Measurements from ENCODE around the gene CRTAC1. TPM values are rescaled to one million over a fixed set of nuclear protein-coding genes. Genes with fewer than 3 reads are reported as not detected.

The CRTAC1 gene
- total RNA-seq, 2 experiments from 2014 or later = not detected

- Mint-ChIP-seq H3K4me3 (no peak overlapping the region), H3K9me3 (no peaks in the 10 kb centered on the region), H3K36me3 (ENCODE audit: low read depth) (no peaks in the 10 kb centered on the region), H3K27me3 (peaks cover 9% of the 10 kb centered on the region), H3K4me1 (no peaks in the 10 kb centered on the region), H3K27ac (no peak overlapping the region)
- POLR2A ChIA-PET = no interaction called here
- no peak for DNase-seq
- CTCF ChIA-PET = no interaction called here
These were observed 137.5 kb downstream of the CRTAC1 start for GRCh38 chr10:97892939-97893338.

GRCh38 chr10:97892506-97892905 lies 137.9 kb downstream of the CRTAC1 start:
- POLR2A ChIA-PET = no interaction called here
- Mint-ChIP-seq H3K4me3 (no peak overlapping the region), H3K27me3 (peaks cover 9% of the 10 kb centered on the region), H3K36me3 (ENCODE audit: low read depth) (no peaks in the 10 kb centered on the region), H3K9me3 (no peaks in the 10 kb centered on the region), H3K27ac (no peak overlapping the region), H3K4me1 (no peaks in the 10 kb centered on the region)
- DNase-seq = no peak
- CTCF ChIA-PET = no interaction called here

DNA sequence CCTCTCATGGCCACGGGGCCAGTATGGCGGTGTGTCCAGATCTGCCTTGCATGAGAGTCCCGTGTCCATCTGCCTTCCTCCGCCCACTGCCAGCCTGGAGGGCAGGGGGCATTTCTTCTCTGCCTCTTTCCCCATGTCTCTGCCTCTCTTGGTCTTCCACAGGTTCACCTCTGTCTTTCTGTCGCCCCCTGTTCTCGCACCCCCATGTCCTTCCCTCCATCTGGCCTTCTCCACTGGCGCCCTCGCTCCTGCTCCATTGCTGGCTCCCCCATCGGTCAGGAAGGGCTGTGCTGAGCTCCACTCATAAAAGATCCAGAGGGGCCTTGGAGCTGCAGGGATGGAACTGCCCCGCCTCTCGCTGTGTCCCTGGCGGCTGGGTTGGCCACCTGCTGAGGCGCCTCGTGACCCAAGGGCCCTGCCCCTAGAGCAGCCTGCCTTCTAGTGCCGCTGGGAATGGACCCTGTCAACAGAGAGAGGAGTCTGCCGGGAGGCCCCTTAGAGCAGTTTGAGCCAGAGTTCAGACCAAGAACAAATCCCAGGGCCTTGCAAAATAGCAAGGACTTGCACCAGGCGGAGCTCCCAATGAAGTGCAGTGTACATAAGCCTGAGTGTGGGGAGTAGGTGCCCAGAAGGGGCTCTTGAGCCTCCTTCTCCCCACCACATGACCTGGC lies 138.8 kb downstream of the CRTAC1 start:
- H3K36me3 Mint-ChIP-seq (ENCODE audit: low read depth) = no peaks in the 10 kb centered on the region
- H3K4me1 Mint-ChIP-seq = no peaks in the 10 kb centered on the region
- no peak for DNase-seq
- ChIA-PET POLR2A (no interaction called here), CTCF (no interaction called here)
- no peaks in the 10 kb centered on the region for H3K9me3 Mint-ChIP-seq
- peaks cover 9% of the 10 kb centered on the region for H3K27me3 Mint-ChIP-seq
- no peak overlapping the region for H3K4me3 Mint-ChIP-seq
- no peak overlapping the region for H3K27ac Mint-ChIP-seq

GRCh38 chr10:97889461-97890265 lies 140.8 kb downstream of the CRTAC1 start:
- no peaks in the 10 kb centered on the region for H3K36me3 Mint-ChIP-seq (ENCODE audit: low read depth)
- peaks cover 9% of the 10 kb centered on the region for H3K27me3 Mint-ChIP-seq
- H3K4me3 Mint-ChIP-seq = no peak overlapping the region
- ChIA-PET CTCF (interaction anchor here (0.5 kb wide), 1 partner anchor 17 kb away, joined by 4 read pairs; no protein-coding TSS in a partner anchor), POLR2A (no interaction called here)
- H3K27ac Mint-ChIP-seq = no peak overlapping the region
- no peaks in the 10 kb centered on the region for H3K4me1 Mint-ChIP-seq
- DNase-seq = no peak
- H3K9me3 Mint-ChIP-seq = no peaks in the 10 kb centered on the region

GRCh38 chr10:97888641-97889262 lies 141.7 kb downstream of the CRTAC1 start:
- no peak overlapping the region for H3K27ac Mint-ChIP-seq
- H3K9me3 Mint-ChIP-seq = no peaks in the 10 kb centered on the region
- no peak for DNase-seq
- ChIA-PET POLR2A (no interaction called here), CTCF (interaction anchor here (1.2 kb wide), 1 partner anchor 15 kb away, joined by 4 read pairs; no protein-coding TSS in a partner anchor)
- no peak overlapping the region for H3K4me3 Mint-ChIP-seq
- no peaks in the 10 kb centered on the region for H3K4me1 Mint-ChIP-seq
- H3K27me3 Mint-ChIP-seq = peaks cover 8% of the 10 kb centered on the region
- H3K36me3 Mint-ChIP-seq (ENCODE audit: low read depth) = no peaks in the 10 kb centered on the region

- DNase-seq = no peak
- Mint-ChIP-seq H3K27ac (no peak overlapping the region), H3K9me3 (no peaks in the 10 kb centered on the region), H3K36me3 (ENCODE audit: low read depth) (no peaks in the 10 kb centered on the region), H3K27me3 (peaks cover 6% of the 10 kb centered on the region), H3K4me3 (no peak overlapping the region), H3K4me1 (no peaks in the 10 kb centered on the region)
- POLR2A ChIA-PET = no interaction called here
- CTCF ChIA-PET = interaction anchor here (1.1 to 1.2 kb wide), 2 partner anchors 14 to 17 kb away, joined by 3 to 4 read pairs; no protein-coding TSS in a partner anchor
These were observed 142.3 kb downstream of the CRTAC1 start for GRCh38 chr10:97888134-97888533.

- Mint-ChIP-seq H3K4me3 (no peak overlapping the region), H3K9me3 (no peaks in the 10 kb centered on the region), H3K36me3 (ENCODE audit: low read depth) (no peaks in the 10 kb centered on the region), H3K27me3 (peaks cover 6% of the 10 kb centered on the region), H3K27ac (no peak overlapping the region), H3K4me1 (no peaks in the 10 kb centered on the region)
- POLR2A ChIA-PET = no interaction called here
- CTCF ChIA-PET = interaction anchor here (1.1 kb wide), 1 partner anchor 17 kb away, joined by 3 read pairs; no protein-coding TSS in a partner anchor
- no peak for DNase-seq
These were observed 143.0 kb downstream of the CRTAC1 start for GRCh38 chr10:97887399-97887798.

GRCh38 chr10:97886286-97886685 lies 144.1 kb downstream of the CRTAC1 start:
- CTCF ChIA-PET = interaction anchor here (0.6 kb wide), 2 partner anchors 129 to 1488 kb away, joined by 3 to 4 read pairs; no protein-coding TSS in a partner anchor
- no peaks in the 10 kb centered on the region for H3K9me3 Mint-ChIP-seq
- H3K27ac Mint-ChIP-seq = no peak overlapping the region
- POLR2A ChIA-PET = no interaction called here
- no peak overlapping the region for H3K4me3 Mint-ChIP-seq
- no peak for DNase-seq
- H3K36me3 Mint-ChIP-seq (ENCODE audit: low read depth) = no peaks in the 10 kb centered on the region
- no peaks in the 10 kb centered on the region for H3K4me1 Mint-ChIP-seq
- H3K27me3 Mint-ChIP-seq = peaks cover 1% of the 10 kb centered on the region

- H3K27me3 Mint-ChIP-seq = no peaks in the 10 kb centered on the region
- H3K4me3 Mint-ChIP-seq = no peak overlapping the region
- POLR2A ChIA-PET = no interaction called here
- no peaks in the 10 kb centered on the region for H3K9me3 Mint-ChIP-seq
- CTCF ChIA-PET = interaction anchor here (0.6 kb wide), 1 partner anchor 204 kb away, joined by 4 read pairs; no protein-coding TSS in a partner anchor
- DNase-seq = no peak
- no peak overlapping the region for H3K27ac Mint-ChIP-seq
- no peaks in the 10 kb centered on the region for H3K36me3 Mint-ChIP-seq (ENCODE audit: low read depth)
- H3K4me1 Mint-ChIP-seq = no peaks in the 10 kb centered on the region
These were observed 147.3 kb downstream of the CRTAC1 start for GRCh38 chr10:97883092-97883485.

GRCh38 chr10:97882142-97883091 lies 148.0 kb downstream of the CRTAC1 start:
- H3K4me1 Mint-ChIP-seq = no peaks in the 10 kb centered on the region
- DNase-seq = no peak
- no peak overlapping the region for H3K27ac Mint-ChIP-seq
- H3K4me3 Mint-ChIP-seq = no peak overlapping the region
- no peaks in the 10 kb centered on the region for H3K36me3 Mint-ChIP-seq (ENCODE audit: low read depth)
- CTCF ChIA-PET = interaction anchor here (1.1 kb wide), 1 partner anchor 90 kb away, joined by 3 read pairs; no protein-coding TSS in a partner anchor
- POLR2A ChIA-PET = no interaction called here
- H3K9me3 Mint-ChIP-seq = no peaks in the 10 kb centered on the region
- peaks cover 1% of the 10 kb centered on the region for H3K27me3 Mint-ChIP-seq

GRCh38 chr10:97880109-97880508 lies 150.3 kb downstream of the CRTAC1 start:
- POLR2A ChIA-PET = no interaction called here

DNA sequence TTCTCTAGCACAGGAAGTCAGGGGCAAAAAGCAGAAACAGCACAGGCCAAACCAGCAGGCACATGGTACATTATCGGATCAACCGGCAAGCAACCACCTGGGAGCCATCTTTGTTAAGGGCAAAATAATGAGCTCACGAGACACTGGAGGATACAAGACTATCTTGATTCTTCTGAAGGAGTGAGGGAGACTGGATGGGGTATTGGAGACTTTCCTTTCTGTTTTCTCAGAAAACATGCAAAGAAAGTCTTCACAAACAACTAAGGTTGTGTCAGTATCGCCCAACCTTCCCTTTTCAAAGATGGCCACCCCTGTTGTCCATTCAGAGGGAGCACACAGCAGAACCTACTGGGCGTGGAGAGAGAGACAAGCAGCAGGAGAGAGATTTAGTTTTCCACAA lies 151.2 kb downstream of the CRTAC1 start:
- Mint-ChIP-seq H3K4me3 (no peak overlapping the region), H3K9me3 (no peaks in the 10 kb centered on the region)

More at GRCh38 chr10:97880109-97880508, 150.3 kb downstream of the CRTAC1 start:
- Mint-ChIP-seq H3K4me3 (no peak overlapping the region), H3K4me1 (no peaks in the 10 kb centered on the region), H3K36me3 (ENCODE audit: low read depth) (no peaks in the 10 kb centered on the region), H3K9me3 (no peaks in the 10 kb centered on the region), H3K27ac (no peak overlapping the region), H3K27me3 (peaks cover 5% of the 10 kb centered on the region)
- no peak for DNase-seq
- CTCF ChIA-PET = interaction anchor here (1.0 to 1.6 kb wide), 3 partner anchors 11 to 88 kb away, joined by 3 to 6 read pairs (median 3); no protein-coding TSS in a partner anchor

More for the DNA sequence above, 151.2 kb downstream of the CRTAC1 start:
- Mint-ChIP-seq H3K4me1 (no peaks in the 10 kb centered on the region), H3K36me3 (ENCODE audit: low read depth) (no peaks in the 10 kb centered on the region), H3K27ac (no peak overlapping the region), H3K27me3 (peaks cover 5% of the 10 kb centered on the region)
- no peak for DNase-seq
- CTCF ChIA-PET = interaction anchor here (1.0 to 1.6 kb wide), 3 partner anchors 10 to 87 kb away, joined by 3 to 6 read pairs (median 4); no protein-coding TSS in a partner anchor
- POLR2A ChIA-PET = interaction anchor here (0.7 kb wide), 1 partner anchor 78 kb away, joined by 3 read pairs; no protein-coding TSS in a partner anchor
